Vagina (tissue), 2 donors: ENCODE data around the gene DNTTIP2. TPM values are rescaled to one million over a fixed set of nuclear protein-coding genes. Genes with fewer than 3 reads are reported as not detected.
"Not testable (repeated sequence)": the region's sequence is repeated elsewhere in the genome, so short reads cannot be mapped to it uniquely, and the experiment has no call there.

Experiments used
- DNase-seq, 2 donors: peaks; one replicate each; pipeline ENCODE4 v3.0.0-alpha.2; 2017; ENCODE audit errors: extremely low spot score in 2 of 2
- H3K27ac ChIP-seq: fragments of 200-600 bp; sonication (generic); one replicate; pipeline ENCODE4 v1.5.1; 2019
- H3K27me3 ChIP-seq: fragments of 200-600 bp; sonication (generic); one replicate; pipeline ENCODE4 v1.5.1; 2019
- H3K36me3 ChIP-seq, 2 donors: fragments of 200-600 bp; sonication (generic); one replicate each; pipeline ENCODE4 v1.5.1; 2017 to 2019
- H3K4me1 ChIP-seq: fragments of 200-600 bp; sonication (generic); one replicate; pipeline ENCODE4 v1.5.1; 2019
- H3K4me3 ChIP-seq, 2 donors: fragments of 200-600 bp; sonication (generic); 1 replicate in 1 of 2; 2 replicates in 1 of 2; pipeline ENCODE4 v1.5.1; 2016 to 2019
- H3K9me3 ChIP-seq: fragments of 200-600 bp; sonication (generic); one replicate; pipeline ENCODE4 v1.5.1; 2019
- CTCF ChIP-seq, 3 experiments: fragments of 450-650 bp in 2 of 3; fragments of 200-600 bp in 1 of 3; sonication (generic) in 1 of 3; IDR thresholded peaks; one replicate each; pipeline ENCODE4 v1.5.1; 2017 to 2019; ENCODE audit warnings: antibody characterized with exemption in 3 of 3, mild to moderate bottlenecking in 2 of 3, moderate library complexity in 2 of 3
- POLR2A ChIP-seq, 2 donors: fragments of 450-650 bp; IDR thresholded peaks; one replicate each; pipeline ENCODE4 v1.6.1; 2017; ENCODE audit warnings: antibody characterized with exemption in 2 of 2, mild to moderate bottlenecking in 2 of 2, moderate library complexity in 2 of 2
- POLR2AphosphoS5 ChIP-seq, 2 donors: sonication (generic); formaldehyde crosslinking; IDR thresholded peaks; one replicate each; pipeline ENCODE4 v1.9.0; 2017; ENCODE audit warnings: antibody characterized with exemption in 2 of 2, mild to moderate bottlenecking in 2 of 2, low read depth in 1 of 2; ENCODE audit not compliant: insufficient read depth in 1 of 2
- intact Hi-C: fragments of 100-400 bp; cut with DNase I; formaldehyde crosslinking; loops from one replicate; pipeline ENCODE4 v1.15.1; 2023
- total RNA-seq: library from RNA; depleted of rRNA; stranded (reverse); fragments of >200 nt; gene quantifications from one replicate; pipeline ENCODE4 v1.2.3, GENCODE V29; 2016

The DNTTIP2 gene
- total RNA-seq = 23.6 TPM

- peak in 1 of 2 donors; percentile 91 for DNase-seq
- peaks cover 40% of the 10 kb centered on the region for H3K4me1 ChIP-seq
- intact Hi-C loops = no loop called here
- peak within 1 kb of the TSS; percentile 77 to 96 for H3K4me3 ChIP-seq
- H3K9me3 ChIP-seq = no peaks in the 10 kb centered on the region
- peaks cover 0 to 28% of the 10 kb centered on the region in 2 donors for H3K36me3 ChIP-seq
- TF ChIP-seq CTCF (IDR thresholded peaks at IDR 0.05) = no peak
- peak in 1 of 2 donors; percentile 82 for TF ChIP-seq POLR2A (IDR thresholded peaks at IDR 0.05)
- peak; percentile 96 to 98 for TF ChIP-seq POLR2AphosphoS5 (IDR thresholded peaks at IDR 0.05; ENCODE audit: insufficient read depth in 1 of 2, low read depth in 1 of 2)
- no peaks in the 10 kb centered on the region for H3K27me3 ChIP-seq
- peak within 1 kb of the TSS; percentile 98 for H3K27ac ChIP-seq
Measured at GRCh38 chr1:93878889-93879586, at the start of gene DNTTIP2. Gene DNTTIP2 (minus strand): TSS chr1:93879206. CDS start chr1:93879148, 58 bp downstream.

- Histone ChIP-seq H3K27me3 (no peaks in the 10 kb centered on the region), H3K4me1 (no peaks in the 10 kb centered on the region), H3K36me3 (no peaks in the 10 kb centered on the region), H3K27ac (no peak overlapping the region), H3K9me3 (no peaks in the 10 kb centered on the region), H3K4me3 (no peak overlapping the region)
- TF ChIP-seq POLR2AphosphoS5 (IDR thresholded peaks at IDR 0.05; ENCODE audit: insufficient read depth in 1 of 2, low read depth in 1 of 2) = no peak
- no peak for TF ChIP-seq POLR2A (IDR thresholded peaks at IDR 0.05)
- no peak for TF ChIP-seq CTCF (IDR thresholded peaks at IDR 0.05)
- intact Hi-C loops = no loop called here
- DNase-seq = no peak
Measured at GRCh38 chr1:93925206-93925605, 46.2 kb upstream of the DNTTIP2 start.

GRCh38 chr1:93919780-93920179 lies 40.8 kb upstream of the DNTTIP2 start:
- H3K4me1 ChIP-seq = no peaks in the 10 kb centered on the region
- no peaks in the 10 kb centered on the region for H3K9me3 ChIP-seq
- DNase-seq = no peak
- H3K27ac ChIP-seq = no peak overlapping the region
- intact Hi-C loops = no loop called here
- no peaks in the 10 kb centered on the region for H3K27me3 ChIP-seq
- TF ChIP-seq CTCF (IDR thresholded peaks at IDR 0.05) = no peak
- TF ChIP-seq POLR2A (IDR thresholded peaks at IDR 0.05) = no peak
- TF ChIP-seq POLR2AphosphoS5 (IDR thresholded peaks at IDR 0.05; ENCODE audit: insufficient read depth in 1 of 2, low read depth in 1 of 2) = no peak
- no peaks in the 10 kb centered on the region for H3K36me3 ChIP-seq
- no peak overlapping the region for H3K4me3 ChIP-seq

GRCh38 chr1:93917302-93917701 lies 38.3 kb upstream of the DNTTIP2 start:
- no peaks in the 10 kb centered on the region for H3K27me3 ChIP-seq

GRCh38 chr1:93910880-93911279 lies 31.9 kb upstream of the DNTTIP2 start:
- intact Hi-C loops, H3K27me3 ChIP-seq, DNase-seq, H3K4me3 ChIP-seq, H3K36me3 ChIP-seq, H3K9me3 ChIP-seq, H3K27ac ChIP-seq: not testable (repeated sequence)
- H3K4me1 ChIP-seq = peaks cover 13% of the 10 kb centered on the region

More at GRCh38 chr1:93917302-93917701, 38.3 kb upstream of the DNTTIP2 start:
- TF ChIP-seq POLR2AphosphoS5 (IDR thresholded peaks at IDR 0.05; ENCODE audit: insufficient read depth in 1 of 2, low read depth in 1 of 2) (no peak), POLR2A (IDR thresholded peaks at IDR 0.05) (no peak), CTCF (IDR thresholded peaks at IDR 0.05) (no peak)
- intact Hi-C loops = no loop called here
- Histone ChIP-seq H3K4me1 (no peaks in the 10 kb centered on the region), H3K4me3 (no peak overlapping the region), H3K9me3 (no peaks in the 10 kb centered on the region), H3K36me3 (no peaks in the 10 kb centered on the region), H3K27ac (no peak overlapping the region)
- DNase-seq = no peak
